GM19455 (cell line): ENCODE data around the gene PPIP5K1.

Experiments used
- ATAC-seq: cut with Tn5 transposase; IDR thresholded peaks from one replicate; pipeline ENCODE4 v1.9.1; 2021; ENCODE audit not compliant: unreplicated experiment

Gene PPIP5K1

GRCh38 chr15:43492266-43492665 is 97.7 kb downstream of the PPIP5K1 start:
- ATAC-seq: no peak

GRCh38 chr15:43489191-43489590 is 100.8 kb downstream of the PPIP5K1 start:
- ATAC-seq: no peak

- no peak for ATAC-seq
Measured at GRCh38 chr15:43488790-43489189, 101.2 kb downstream of the PPIP5K1 start.

- ATAC-seq: no peak
Measured at GRCh38 chr15:43487271-43487895, 102.6 kb downstream of the PPIP5K1 start.

- ATAC-seq: no peak
Measured at GRCh38 chr15:43484455-43484854, 105.6 kb downstream of the PPIP5K1 start.
